DMS153 treated with DMSO at 0.1 percent for 48 hours (cell line): ENCODE results near the gene SELENOO.

Source experiments
- DNase-seq: peaks from one replicate; lab custom pipeline; 2025; ENCODE audit not compliant: unreplicated experiment; lab: John Stamatoyannopoulos, UW

Gene SELENOO

GRCh38 chr22:50232481-50233151 is 31.8 kb downstream of the SELENOO start:
- DNase-seq = no peak

GRCh38 chr22:50233223-50233622 is 32.4 kb downstream of the SELENOO start:
- DNase-seq = no peak

GRCh38 chr22:50236731-50237409 is 36.1 kb downstream of the SELENOO start:
- DNase-seq = no peak

- no peak for DNase-seq
Observed at GRCh38 chr22:50238755-50239154, 37.9 kb downstream of the SELENOO start.

GRCh38 chr22:50242406-50242949 is 41.7 kb downstream of the SELENOO start:
- DNase-seq = no peak

- no peak for DNase-seq
Observed at GRCh38 chr22:50243685-50244419, 43.0 kb downstream of the SELENOO start.

GRCh38 chr22:50244420-50245213 is 43.8 kb downstream of the SELENOO start, which contains the start of gene TUBGCP6:
TSS of gene TUBGCP6 (minus strand) at chr22:50245023. CDS start at chr22:50244459, 564 bp downstream.
- peak; percentile 78 for DNase-seq

- DNase-seq = no peak
Observed at GRCh38 chr22:50245214-50246072, 44.6 kb downstream of the SELENOO start.

- no peak for DNase-seq
Observed at GRCh38 chr22:50246242-50247175, 45.7 kb downstream of the SELENOO start.

GRCh38 chr22:50247748-50248147 is 46.9 kb downstream of the SELENOO start:
- peak; percentile 78 for DNase-seq

GRCh38 chr22:50248196-50249081 is 47.6 kb downstream of the SELENOO start:
- no peak for DNase-seq

- DNase-seq = no peak
Observed at GRCh38 chr22:50249341-50250248, 48.8 kb downstream of the SELENOO start.

- DNase-seq = no peak
Observed at GRCh38 chr22:50250249-50250554, 49.4 kb downstream of the SELENOO start.

GRCh38 chr22:50250555-50251476 is 50.0 kb downstream of the SELENOO start, which contains the start of gene HDAC10:
TSS of gene HDAC10 (minus strand) at chr22:50251265. CDS start at chr22:50251032, 233 bp downstream.
- peak; percentile 58 for DNase-seq

- no peak for DNase-seq
Observed at GRCh38 chr22:50251477-50252081, 50.8 kb downstream of the SELENOO start.
